ENCODE measurements around the gene ATP10B.
"Not testable (repeated sequence)": the region's sequence is repeated elsewhere in the genome, so short reads cannot be mapped to it uniquely, and the experiment has no call there.

The ATP10B gene, protein sequence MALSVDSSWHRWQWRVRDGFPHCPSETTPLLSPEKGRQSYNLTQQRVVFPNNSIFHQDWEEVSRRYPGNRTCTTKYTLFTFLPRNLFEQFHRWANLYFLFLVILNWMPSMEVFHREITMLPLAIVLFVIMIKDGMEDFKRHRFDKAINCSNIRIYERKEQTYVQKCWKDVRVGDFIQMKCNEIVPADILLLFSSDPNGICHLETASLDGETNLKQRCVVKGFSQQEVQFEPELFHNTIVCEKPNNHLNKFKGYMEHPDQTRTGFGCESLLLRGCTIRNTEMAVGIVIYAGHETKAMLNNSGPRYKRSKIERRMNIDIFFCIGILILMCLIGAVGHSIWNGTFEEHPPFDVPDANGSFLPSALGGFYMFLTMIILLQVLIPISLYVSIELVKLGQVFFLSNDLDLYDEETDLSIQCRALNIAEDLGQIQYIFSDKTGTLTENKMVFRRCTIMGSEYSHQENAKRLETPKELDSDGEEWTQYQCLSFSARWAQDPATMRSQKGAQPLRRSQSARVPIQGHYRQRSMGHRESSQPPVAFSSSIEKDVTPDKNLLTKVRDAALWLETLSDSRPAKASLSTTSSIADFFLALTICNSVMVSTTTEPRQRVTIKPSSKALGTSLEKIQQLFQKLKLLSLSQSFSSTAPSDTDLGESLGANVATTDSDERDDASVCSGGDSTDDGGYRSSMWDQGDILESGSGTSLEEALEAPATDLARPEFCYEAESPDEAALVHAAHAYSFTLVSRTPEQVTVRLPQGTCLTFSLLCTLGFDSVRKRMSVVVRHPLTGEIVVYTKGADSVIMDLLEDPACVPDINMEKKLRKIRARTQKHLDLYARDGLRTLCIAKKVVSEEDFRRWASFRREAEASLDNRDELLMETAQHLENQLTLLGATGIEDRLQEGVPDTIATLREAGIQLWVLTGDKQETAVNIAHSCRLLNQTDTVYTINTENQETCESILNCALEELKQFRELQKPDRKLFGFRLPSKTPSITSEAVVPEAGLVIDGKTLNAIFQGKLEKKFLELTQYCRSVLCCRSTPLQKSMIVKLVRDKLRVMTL (N-terminal part only)

DNA sequence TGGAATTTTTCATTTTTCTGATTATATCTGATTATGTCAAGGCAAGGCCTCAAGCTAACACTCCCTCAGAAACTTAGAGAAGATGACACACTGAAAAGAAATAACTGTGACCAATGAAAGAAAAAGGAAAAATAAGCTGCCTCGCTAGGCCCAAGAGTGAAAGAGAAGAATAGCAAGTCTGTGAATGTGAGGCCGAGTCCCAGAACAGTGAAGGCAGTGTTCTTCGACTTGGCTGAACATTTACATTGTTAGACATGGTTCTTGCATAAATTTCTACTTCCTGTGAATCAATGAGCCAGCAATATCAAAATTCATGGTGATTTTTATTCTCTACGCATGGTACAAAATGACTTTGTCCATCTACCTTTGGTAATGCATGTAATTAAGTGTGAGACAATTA is at the start of gene ATP10B:
ATP10B (minus strand) TSS at position 163 of the 400 bp plus-strand sequence. CDS start 164,137 bp downstream, outside the sequence.
- DNase-seq (ENCODE audit: low spot score) = no peak

DNA sequence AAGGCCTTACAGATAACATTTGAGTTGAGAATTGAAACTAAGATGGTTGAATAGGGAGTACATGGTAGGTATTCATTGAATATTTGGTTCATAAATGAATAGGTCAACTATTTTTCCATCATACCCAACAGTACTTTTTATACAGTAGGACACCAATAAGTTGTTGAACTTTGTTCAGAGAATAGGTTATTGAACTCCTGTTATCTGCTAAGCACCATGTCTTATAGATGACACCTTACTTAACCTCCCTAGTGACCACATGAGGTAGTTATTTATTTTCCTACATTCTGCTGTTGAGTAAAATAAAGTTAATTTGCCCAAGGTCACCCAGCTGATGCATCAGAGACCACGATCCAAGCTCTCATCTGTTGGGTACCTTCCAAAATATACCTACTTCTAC is 49.6 kb upstream of the ATP10B start:
- DNase-seq (ENCODE audit: low spot score) = no peak

DNA sequence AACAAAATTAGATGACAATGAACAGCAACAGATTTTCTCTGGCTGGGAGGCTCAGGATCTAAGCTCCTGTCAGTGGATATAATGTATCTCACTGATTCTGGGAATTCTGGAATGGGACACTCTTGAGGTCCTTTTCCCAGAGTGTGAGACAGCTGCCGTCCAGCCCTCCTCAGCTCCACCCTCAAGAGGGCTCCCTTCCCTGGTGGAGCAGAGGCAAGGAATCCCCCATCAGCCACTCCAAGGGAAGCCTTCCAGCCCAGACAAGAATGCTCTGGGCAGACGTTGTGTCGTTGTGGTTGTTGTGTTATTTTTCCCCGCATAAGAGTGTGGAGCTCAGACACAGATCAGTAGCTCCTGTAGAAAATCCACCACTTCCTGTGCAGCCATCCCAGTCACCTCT is 47.7 kb upstream of the ATP10B start:
- no peak for DNase-seq (ENCODE audit: low spot score)

DNA sequence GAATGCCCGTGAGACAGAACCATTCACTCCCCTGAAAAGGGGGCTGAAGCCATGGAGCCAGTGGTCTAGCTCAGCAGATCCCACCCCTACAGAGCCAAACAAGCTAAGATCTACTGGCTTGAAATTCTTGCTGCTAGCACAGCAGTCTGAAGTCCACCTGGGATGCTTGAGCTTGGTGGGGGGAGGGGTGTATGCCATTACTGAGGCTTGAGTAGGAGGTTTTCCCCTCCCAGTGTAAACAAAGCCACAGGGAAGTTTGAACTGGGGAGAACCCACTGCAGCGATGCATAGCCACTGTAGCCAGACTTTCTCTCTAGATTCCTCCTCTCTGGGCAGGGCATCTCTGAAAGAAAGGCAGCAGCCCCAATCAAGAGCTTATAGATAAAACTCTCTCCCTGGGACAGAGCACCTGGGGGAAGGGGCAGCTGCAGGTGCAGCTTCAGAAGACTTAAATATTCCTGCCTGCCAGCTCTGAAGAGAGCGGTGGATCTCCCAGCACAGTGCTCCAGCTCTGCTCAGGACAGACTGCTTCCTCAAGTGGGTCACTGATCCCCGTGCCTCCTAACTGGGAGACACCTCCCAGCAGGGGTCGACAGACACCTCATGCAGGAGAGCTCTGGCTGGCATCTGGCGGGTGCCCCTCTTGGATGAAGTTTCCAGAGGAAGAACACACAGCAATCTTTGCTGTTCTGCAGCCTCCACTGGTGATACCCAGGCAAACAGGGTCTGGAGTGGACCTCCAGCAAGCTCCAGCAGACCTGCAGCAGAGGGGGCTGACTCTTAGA is 41.4 kb upstream of the ATP10B start:
- not testable (repeated sequence) for DNase-seq (ENCODE audit: low spot score)

DNA sequence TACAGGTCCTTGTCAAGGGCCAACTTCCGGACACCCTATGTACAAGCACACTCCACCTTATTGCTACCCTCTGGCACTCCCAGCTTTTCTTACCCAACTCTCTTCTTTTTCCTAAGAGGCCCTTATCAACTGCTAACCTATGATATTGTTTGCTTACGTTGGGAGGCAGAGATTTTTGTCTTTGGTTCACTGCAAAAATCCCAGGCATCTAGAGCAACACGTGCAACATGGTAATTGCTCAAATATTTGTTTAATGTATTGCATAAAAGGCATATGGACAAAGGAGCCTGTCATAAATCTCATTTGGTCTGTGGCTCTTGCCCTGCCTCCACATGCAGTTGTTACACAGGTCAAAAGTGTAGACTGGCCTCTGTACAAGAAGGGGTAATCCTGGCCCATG is 35.8 kb upstream of the ATP10B start:
- DNase-seq (ENCODE audit: low spot score) = no peak

DNA sequence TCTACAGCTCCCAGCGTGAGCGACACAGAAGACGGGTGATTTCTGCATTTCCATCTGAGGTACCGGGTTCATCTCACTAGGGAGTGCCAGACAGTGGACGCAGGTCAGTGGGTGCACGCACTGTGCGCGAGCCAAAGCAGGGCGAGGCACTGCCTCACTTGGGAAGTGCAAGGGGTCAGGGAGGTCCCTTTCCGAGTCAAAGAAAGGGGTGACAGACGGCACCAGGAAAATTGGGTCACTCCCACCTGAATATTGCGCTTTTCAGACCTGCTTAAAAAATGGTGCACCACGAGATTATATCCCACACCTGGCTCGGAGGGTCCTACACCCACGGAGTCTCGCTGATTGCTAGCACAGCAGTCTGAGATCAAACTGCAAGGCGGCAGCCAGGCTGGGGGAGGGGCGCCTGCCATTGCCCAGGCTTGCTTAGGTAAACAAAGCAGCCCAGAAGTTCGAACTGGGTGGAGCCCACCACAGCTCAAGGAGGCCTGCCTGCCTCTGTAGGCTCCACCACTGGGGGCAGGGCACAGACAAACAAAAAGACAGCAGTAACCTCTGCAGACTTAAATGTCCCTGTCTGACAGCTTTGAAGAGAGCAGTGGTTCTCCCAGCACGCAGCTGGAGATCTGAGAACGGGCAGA is 21.7 kb upstream of the ATP10B start:
- not testable (repeated sequence) for DNase-seq (ENCODE audit: low spot score)

DNA sequence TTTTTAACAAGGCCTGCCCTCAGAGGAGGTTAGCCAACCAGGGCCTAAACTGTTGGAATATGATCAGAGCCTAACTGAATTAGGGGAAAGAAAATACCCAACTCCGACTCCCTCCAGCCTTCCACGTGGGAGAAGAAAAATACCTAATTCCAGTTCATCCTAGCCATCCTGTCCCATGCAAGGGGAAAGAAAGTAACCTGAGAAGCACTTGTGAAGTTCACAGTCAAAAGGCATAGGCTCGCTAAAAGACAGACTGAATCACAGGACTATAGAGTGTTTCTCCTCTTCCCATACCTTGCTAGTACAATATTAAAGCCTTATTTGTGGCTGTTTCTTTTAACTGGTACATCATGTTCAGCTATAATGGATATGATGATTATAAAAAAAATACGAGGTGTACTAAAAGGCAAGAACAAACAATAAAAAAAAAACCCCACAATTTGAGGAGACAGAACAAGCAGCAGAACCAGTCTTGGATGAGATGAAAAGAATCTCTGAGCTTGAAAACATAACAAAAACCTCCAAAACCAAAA is 18.0 kb upstream of the ATP10B start:
- DNase-seq (ENCODE audit: low spot score) = no peak

DNA sequence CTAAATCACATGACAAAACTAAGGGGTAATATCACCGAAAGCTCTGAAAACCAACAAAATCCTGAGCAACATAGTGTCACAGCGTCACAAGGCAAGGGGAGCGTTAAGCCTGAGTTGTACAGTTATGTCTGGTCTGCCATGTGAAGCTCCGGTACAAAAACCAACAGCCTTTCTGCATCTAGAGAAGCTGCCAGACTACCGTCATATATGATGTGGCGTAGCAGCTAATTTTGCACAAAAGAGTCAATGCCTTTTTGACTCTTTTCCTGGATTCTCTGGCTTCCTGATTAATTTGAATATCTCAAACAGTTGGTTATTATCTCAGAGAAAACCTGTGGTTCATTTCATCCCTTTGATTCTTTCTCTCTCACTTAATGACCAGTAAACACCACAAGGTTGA is 16.0 kb upstream of the ATP10B start:
- DNase-seq (ENCODE audit: low spot score) = no peak

DNA sequence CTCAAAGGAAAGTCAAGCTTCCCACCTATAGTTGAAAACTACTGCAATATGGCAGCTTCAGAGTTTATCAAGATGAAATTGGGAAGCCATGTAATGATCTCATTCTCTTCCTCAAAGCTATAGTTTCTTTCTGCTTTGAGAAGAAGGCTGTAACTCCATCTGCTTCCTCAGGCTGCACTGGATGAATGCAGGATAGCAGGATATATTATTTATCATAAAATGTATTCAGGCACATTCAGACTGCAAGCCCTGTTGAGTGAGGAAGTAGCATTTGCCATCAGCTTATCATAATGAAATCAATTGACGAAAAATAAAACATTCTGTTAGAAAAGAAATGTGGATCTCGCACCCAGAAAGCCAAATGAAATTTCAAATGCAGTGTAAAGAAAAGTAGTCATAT is 560 bp downstream of the ATP10B start:
- no peak for DNase-seq (ENCODE audit: low spot score)

DNA sequence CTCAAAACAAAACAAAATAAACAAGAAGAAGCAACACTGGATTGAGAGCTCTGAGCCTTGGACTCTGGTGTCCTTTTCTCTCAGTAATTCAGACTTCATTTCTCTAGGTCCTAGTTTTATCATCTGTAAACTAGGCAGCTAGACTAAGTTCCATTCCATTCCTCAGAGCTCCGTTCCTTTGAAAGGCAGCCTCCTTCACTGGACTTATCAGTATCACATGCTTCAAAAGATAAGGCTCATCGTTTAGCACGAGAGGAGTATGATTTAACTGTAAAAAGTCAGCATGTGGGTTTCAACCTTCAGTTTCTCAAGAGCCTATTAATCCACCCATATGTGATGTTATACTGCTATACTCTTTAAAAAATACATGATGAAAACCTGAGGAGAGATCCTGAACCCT is 1.6 kb downstream of the ATP10B start:
- DNase-seq (ENCODE audit: low spot score) = no peak

DNA sequence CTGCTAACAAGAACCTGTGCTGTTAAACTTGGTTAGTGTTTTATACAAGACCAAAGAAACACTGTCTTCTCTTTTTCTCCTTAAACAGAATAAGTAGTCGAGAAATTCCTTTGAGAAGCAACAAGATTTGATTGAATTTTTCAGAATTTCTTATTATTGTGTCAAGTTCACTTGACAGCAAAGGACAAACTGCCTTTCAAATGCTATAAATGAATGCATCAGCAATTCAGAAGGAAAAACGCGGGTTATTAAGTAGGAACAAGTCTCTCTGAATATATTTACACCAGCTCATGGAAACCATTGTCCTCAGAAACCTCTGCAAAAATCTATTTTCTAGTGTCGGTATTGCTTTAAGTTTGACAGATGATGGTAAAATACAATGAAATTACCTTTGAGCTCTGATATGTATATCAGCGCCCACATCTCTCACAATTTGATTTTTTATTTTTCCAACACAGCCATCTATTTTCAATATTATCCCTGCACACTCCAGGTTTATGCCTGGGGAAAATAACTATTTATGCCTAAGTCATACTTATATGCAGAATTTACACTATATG is 4.4 kb downstream of the ATP10B start:
- DNase-seq (ENCODE audit: low spot score) = no peak

DNA sequence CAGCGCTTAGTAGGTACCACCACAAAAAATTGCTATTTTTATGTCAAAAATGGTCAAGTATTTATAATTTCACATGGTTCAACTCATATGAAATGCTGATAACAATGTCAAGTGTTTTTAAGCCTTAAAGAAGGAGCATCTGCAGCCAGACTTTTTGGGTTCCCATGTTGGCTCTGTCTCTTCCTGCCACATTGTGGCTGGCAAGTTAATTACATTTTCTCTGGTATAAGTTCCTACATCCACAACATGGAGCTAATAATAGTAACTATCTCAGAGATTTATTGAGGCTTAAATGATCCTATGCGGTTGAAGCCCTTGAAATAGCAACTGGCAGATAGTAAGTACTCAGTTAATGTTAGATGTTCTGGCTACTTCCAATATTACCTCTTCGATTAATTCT is 5.4 kb downstream of the ATP10B start:
- no peak for DNase-seq (ENCODE audit: low spot score)

DNA sequence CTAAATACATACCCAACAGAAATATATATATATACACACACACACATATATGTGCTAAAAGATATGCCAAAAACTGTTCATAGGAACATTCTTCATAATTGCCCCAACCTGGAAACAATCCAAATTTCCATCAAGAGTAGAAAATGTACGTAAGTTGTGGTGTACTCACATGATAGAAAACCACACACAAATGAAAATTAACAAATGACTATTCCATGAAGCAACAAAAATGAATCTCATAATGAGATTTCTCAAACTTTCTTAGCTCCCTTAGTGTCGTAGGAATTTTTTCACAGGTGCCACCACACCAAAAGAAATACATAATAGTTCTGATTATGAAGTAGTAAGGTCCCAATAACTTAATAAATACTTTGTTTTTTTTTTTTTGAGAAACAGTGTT is 7.8 kb downstream of the ATP10B start:
- no peak for DNase-seq (ENCODE audit: low spot score)

DNA sequence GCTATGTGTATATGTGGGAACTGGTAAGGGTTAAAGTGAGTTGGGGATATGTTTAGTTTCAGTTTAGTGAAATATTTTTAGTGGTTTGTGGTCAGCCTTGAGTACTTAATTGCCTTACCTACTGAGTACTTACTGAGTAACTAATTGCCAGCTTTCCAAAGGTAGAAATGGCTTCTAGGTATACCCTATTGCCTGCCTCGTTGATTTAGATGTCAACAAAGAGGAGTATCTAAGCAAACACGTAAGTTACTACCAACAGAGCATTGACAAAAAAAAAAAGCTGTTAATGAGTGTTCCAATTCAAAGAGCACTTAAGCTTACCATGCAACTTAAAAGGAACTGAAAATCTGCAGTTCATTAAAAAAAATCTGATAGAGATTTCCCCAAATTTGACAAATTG is 8.8 kb downstream of the ATP10B start:
- DNase-seq (ENCODE audit: low spot score) = no peak

DNA sequence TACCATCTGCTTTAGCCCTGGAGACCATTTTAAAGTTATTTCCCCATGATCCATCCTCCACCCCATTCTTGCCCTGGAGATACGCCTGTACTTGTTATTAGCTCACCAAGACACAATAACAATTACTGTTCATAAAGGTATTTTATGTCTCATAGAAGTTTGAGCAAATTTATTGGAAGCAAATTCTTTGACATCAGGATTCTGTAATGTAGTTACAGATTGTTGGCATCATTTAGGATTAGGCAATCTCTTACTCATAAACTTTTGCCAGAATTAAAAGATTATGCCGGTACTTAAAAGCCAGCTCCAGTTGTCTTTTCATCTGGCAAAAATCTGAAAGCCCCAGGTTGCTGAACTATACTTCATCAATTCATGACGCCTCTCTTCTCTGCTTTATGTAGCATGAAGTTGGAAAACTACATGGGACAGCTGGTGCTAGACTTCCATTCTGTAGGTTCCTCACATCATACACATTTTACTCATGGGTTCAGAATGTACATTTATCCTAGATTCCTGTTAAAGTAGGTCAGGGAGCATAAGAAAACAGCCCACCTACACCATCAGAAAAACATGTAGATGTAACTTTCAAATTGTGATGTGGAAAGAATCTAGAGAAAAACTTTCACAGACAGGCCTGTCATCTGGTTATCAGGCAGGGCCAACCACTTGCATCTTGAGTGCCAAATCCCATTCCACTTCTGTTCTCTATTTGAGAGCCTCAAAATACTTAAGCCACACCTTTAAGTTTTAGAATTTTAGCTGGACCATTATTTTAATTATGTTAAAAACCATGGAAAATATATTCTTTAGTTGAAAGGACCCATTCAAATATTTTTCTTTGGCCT is 14.0 kb downstream of the ATP10B start:
- no peak for DNase-seq (ENCODE audit: low spot score)

DNA sequence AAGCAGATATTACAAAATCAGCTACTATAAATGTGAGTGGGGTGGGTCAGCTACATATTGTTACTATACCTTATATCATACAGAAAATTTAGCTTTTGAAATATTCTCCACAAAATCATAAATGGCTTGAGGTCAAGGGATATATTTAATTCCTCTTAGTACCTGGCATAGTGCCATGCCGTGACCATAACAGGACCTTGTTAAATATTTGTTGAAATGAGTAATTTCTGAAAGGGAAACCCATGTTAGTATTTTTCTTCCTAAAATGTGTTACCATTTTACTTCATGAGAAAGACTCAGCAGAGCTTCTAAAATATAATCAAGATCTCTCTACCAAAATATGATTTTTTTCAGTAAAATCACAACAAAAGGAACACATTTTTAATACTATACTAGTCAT is 14.8 kb downstream of the ATP10B start:
- DNase-seq (ENCODE audit: low spot score) = no peak

DNA sequence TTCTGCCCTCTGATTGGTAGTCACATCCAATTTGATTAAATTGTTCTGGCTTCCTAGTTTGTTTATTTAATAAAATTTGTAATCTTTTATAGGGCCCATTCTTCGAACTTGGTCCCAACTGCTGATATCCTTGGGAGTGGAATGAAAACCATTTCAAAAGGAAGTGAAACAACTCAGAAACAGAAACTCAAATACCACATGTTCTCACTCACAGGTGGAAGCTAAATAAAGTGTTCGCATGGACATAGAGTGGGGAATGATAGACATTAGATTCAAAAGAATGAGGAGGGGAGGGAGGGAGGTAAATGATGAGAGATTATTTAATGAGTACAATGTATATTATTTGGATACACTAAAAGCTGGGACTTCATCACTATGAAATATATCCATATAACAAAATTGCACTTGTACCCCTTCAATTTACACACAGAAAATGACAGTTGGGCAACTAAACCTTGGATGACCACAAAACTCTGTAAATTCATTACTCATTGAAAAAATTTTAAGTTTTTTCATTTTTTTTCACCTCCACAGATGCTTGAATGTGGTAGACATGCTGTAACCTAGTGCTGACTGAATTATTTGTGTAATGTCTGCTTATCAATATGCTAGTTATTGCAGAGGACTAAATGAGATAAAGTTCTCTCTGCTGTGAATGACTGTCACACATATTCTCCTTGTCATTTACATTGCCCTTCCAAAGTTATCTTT is 16.0 kb downstream of the ATP10B start:
- no peak for DNase-seq (ENCODE audit: low spot score)

DNA sequence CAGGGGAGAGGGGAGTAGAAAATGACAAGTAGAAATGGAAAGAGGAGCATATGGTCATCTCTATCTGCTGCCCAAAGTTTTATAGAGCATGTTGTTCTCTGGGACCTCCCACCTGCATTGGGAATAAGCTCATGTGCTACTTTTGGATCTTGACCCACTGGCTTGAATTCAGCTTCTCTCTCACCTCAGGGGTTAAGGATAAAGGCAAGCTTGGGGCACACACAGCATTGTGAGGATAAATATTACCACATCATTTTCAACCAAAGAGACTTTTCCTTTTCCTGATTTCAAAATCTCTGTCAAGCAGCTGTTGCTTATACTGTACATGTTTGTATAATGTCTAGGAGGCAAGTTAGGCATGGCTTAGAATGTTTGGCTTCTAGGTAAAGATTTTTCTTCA is 16.6 kb downstream of the ATP10B start:
- no peak for DNase-seq (ENCODE audit: low spot score)

DNA sequence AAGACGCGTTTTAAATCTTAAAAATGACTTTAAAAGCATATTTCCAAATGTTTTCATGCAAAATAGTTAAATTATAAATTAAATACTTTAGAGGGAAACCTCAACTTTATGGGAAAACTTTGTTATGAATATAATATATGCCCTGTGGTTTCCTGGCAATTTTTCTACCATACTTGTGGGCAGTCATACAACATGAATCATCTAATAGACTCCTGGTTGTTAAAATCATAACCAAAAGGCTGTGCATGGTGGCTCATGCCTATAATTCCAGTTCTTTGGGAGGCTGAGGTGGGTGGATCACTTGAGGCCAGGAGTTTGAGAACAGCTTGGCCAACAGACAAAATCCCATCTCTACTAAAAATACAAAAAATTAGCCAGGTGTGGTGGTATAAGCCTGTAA is 18.2 kb downstream of the ATP10B start:
- no peak for DNase-seq (ENCODE audit: low spot score)
